Upper lobe of right lung (tissue), 1 donor: ENCODE measurements around the gene ZDHHC24. TPM values are rescaled to one million over a fixed set of nuclear protein-coding genes. Genes with fewer than 3 reads are reported as not detected.

Experiments used
- ATAC-seq: fragments of 200-7000 bp; cut with Tn5 transposase; one replicate; pipeline ENCODE4 v1.9.1; 2020; ENCODE audit warnings: mild to moderate bottlenecking, moderate library complexity
- DNase-seq: peaks from one replicate; pipeline ENCODE4 v3.0.0-alpha.2; 2020
- H3K27ac ChIP-seq: fragments of 200-600 bp; one replicate; pipeline ENCODE4 v1.8.0; 2022
- H3K27me3 ChIP-seq: fragments of 200-600 bp; one replicate; pipeline ENCODE4 v1.8.0; 2022; ENCODE audit warnings: mild to moderate bottlenecking
- H3K36me3 ChIP-seq: fragments of 200-600 bp; one replicate; pipeline ENCODE4 v1.8.0; 2022
- H3K4me1 ChIP-seq: fragments of 200-600 bp; one replicate; pipeline ENCODE4 v1.8.0; 2022
- H3K4me3 ChIP-seq: fragments of 200-600 bp; one replicate; pipeline ENCODE4 v1.8.0; 2022; ENCODE audit warnings: mild to moderate bottlenecking
- H3K9me3 ChIP-seq: fragments of 200-600 bp; one replicate; pipeline ENCODE4 v1.8.0; 2022
- intact Hi-C: fragments of 100-400 bp; cut with DNase I; formaldehyde crosslinking; loops from one replicate; pipeline ENCODE4 v1.11.0; 2022
- total RNA-seq: library from RNA; stranded (reverse); fragmentation: NEBNext Ultra II Directional; extraction: Animal tissue kit (Norgen Biotek cat#: 25700); gene quantifications from one replicate; pipeline ENCODE4 v1.2.1, GENCODE V29; 2021
- TF ChIP-seq, protein P1 (sequence below): fragments of 200-600 bp; IDR thresholded peaks from one replicate; pipeline ENCODE4 v1.8.0; 2022; ENCODE audit warnings: antibody characterized with exemption
- donor health status: DM: no; HTN: yes; CAD: no; lungs with severe emphysema.

ZDHHC24 gene
- total RNA-seq, 1 donor from 2014 or later = 14.5 TPM

DNA sequence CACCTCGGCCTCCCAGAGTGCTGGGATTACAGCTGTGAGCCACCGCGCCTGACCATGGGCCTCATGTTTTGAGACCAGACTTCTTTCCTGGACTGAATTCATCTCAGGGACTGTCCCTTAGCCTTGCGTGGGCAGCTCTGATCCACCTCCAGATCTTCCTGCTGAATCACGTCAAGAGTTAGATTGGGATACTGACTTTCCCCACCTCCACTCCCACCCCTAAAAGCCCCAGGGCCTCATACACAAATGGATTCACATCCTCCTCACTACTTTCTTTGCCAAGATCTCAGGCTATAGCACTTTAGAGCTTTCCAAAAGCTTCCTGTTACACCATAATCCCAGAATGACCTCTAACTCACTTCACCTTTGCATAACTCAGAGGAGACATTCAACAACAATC is 35.0 kb upstream of the ZDHHC24 start:
- Histone ChIP-seq H3K36me3 (no peaks in the 10 kb centered on the region), H3K27ac (no peak overlapping the region), H3K4me3 (no peak overlapping the region), H3K4me1 (no peaks in the 10 kb centered on the region), H3K9me3 (no peaks in the 10 kb centered on the region), H3K27me3 (no peaks in the 10 kb centered on the region)
- intact Hi-C loops = loop anchor here (5.0 kb wide), 1 partner anchor 96 kb away; the partner anchor contains the start of gene RBM4B
- TF ChIP-seq, protein P1, sequence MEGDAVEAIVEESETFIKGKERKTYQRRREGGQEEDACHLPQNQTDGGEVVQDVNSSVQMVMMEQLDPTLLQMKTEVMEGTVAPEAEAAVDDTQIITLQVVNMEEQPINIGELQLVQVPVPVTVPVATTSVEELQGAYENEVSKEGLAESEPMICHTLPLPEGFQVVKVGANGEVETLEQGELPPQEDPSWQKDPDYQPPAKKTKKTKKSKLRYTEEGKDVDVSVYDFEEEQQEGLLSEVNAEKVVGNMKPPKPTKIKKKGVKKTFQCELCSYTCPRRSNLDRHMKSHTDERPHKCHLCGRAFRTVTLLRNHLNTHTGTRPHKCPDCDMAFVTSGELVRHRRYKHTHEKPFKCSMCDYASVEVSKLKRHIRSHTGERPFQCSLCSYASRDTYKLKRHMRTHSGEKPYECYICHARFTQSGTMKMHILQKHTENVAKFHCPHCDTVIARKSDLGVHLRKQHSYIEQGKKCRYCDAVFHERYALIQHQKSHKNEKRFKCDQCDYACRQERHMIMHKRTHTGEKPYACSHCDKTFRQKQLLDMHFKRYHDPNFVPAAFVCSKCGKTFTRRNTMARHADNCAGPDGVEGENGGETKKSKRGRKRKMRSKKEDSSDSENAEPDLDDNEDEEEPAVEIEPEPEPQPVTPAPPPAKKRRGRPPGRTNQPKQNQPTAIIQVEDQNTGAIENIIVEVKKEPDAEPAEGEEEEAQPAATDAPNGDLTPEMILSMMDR = no peak
- ATAC-seq = no peak
- DNase-seq = no peak

DNA sequence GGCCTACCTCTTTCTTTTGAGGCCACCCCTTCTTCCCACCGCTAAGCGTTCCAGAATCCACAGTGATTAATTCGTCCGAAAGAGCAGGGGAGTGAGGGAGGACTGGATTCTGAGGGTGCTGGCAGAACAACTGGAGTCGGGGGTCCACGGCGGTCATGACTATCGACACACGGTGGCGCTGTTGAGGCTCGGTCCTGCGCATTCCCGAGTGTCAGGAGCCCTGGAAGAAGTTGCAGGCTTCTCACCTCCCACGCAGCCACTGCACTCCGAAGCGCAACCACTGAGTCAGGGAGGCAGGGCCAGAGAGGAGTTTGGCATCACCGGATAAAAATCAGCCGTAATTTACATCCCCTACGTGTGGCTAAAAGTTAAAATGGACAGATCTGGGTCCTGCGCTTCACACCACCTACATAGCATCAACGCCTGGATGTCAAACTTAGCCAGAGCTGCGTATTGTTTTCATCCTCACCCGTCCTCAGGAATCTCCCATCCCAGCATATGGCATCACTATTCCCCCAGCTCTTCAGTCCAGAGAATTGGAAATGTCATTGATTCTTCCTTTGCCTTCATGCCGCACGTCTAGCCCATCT is 33.3 kb upstream of the ZDHHC24 start:
- intact Hi-C loops = no loop called here
- no peak overlapping the region for H3K27ac ChIP-seq
- no peak overlapping the region for H3K4me3 ChIP-seq
- TF ChIP-seq, protein P1 = peak; percentile 78
- no peaks in the 10 kb centered on the region for H3K4me1 ChIP-seq
- peak; percentile 99 for ATAC-seq
- H3K36me3 ChIP-seq = no peaks in the 10 kb centered on the region
- peak; percentile 89 for DNase-seq
- no peaks in the 10 kb centered on the region for H3K27me3 ChIP-seq
- H3K9me3 ChIP-seq = no peaks in the 10 kb centered on the region

DNA sequence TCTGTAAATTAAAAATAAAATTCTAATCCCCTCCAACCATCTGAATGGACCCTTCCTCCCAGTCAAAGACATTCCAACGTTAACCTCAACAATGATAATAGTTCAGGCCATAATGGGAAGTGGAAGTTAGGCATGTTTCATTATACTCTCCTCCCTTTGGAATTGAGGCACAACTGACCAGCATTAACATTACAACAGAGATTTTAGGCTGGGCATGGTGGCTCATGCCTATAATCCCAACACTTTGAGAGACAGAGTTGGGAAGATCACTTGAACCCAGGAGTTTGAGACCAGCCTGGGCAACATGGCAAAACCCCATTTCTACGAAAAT is 25.0 kb upstream of the ZDHHC24 start:
- Histone ChIP-seq H3K4me1 (peaks cover 7% of the 10 kb centered on the region), H3K4me3 (no peak overlapping the region), H3K27me3 (no peaks in the 10 kb centered on the region), H3K36me3 (no peaks in the 10 kb centered on the region), H3K27ac (no peak overlapping the region), H3K9me3 (no peaks in the 10 kb centered on the region)
- TF ChIP-seq, protein P1 = no peak
- intact Hi-C loops = no loop called here
- ATAC-seq (no peak), DNase-seq (no peak)

DNA sequence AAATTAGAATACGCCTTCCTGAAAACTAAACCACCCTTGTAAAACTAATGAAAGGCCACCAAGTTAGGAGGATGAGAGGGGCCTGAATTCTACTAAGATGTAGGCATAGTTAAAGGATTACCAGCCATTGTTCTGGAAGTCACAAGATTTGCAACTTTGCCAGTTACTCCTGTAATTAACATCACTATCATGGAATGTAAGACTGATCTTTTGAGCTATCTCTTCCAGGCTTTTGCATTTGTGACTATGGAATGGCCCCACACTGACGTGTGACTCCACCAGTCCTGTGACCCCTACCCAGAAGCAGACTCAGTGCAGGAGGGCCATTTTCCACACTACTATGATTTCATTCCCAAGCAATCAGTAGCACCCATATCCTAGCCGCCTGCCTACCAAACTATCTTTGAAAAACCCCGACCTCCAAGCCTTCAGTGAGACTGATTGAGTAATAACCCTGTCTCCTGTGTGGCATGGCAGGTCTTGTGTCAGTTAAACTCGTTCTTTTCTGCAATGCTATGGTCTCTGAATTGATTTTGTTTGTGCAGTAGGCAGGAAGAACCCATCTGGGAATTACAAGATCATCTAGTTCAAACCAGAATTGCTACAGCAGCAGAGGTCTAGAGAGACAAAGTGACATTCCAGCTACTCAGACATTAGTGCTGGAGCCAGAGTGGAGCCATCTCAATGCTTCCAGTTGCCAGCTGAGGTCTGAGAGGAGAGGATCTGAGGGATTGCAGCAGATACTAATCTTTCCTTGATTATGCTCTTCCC is 24.4 kb upstream of the ZDHHC24 start:
- Histone ChIP-seq H3K4me1 (peaks cover 7% of the 10 kb centered on the region), H3K27ac (no peak overlapping the region), H3K27me3 (no peaks in the 10 kb centered on the region), H3K4me3 (no peak overlapping the region), H3K36me3 (no peaks in the 10 kb centered on the region), H3K9me3 (no peaks in the 10 kb centered on the region)
- DNase-seq (no peak), ATAC-seq (no peak)
- intact Hi-C loops = no loop called here
- TF ChIP-seq, protein P1 = no peak

DNA sequence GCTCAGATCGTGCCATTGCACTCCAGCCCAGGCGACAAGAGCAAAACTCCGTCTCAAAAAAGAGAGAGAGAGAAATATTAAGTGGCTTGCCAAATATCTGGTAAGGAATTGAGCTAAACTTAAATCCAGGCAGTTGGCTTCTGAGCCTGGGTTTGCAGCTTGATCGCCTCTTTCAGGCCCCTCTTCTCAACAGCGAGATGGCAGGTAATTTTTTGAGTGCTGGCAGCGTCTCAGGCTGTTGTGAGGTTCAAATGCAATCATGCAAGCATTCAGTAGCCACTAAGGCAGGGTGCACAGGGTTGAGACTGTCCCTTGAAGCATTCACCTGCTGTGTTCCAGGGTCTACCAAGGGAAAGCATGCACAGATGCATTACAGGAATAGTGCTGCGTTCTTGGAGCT is 23.2 kb upstream of the ZDHHC24 start:
- Histone ChIP-seq H3K27me3 (no peaks in the 10 kb centered on the region), H3K9me3 (no peaks in the 10 kb centered on the region), H3K4me1 (peaks cover 7% of the 10 kb centered on the region), H3K36me3 (no peaks in the 10 kb centered on the region), H3K4me3 (no peak overlapping the region), H3K27ac (no peak overlapping the region)
- DNase-seq = no peak
- TF ChIP-seq, protein P1 = no peak
- ATAC-seq = no peak
- intact Hi-C loops = no loop called here
